Activated CD8-positive, alpha-beta memory T cell treated with anti-CD3 and anti-CD28 coated beads, Interleukin-2, amount 50 U/mL, for 48 hours (primary cell): ENCODE data around the gene RASSF8.

Experiments
- DNase-seq: peaks from one replicate; pipeline ENCODE4 v3.0.0-alpha.2; 2020

Gene RASSF8

GRCh38 chr12:26062566-26062965 lies 104.1 kb downstream of the RASSF8 start:
- no peak for DNase-seq

DNA sequence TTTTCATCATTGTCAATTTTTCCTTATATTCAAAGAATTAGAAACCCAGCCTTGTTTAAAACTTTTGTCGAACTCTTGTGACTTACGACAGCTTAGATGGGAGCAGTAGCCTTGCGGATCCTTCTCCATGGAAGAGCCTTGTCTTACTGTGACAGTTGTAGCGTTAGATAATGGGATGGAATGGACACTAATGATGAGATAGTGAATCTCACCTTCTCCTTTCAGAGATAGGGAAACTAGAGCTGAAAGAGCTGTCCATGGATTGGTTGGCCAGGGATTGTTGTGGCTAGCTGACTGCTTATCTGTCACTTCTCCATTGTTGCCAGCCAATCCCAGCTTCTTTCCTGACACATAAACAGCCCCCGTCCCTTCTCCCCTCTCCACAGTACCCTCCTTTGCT lies 107.0 kb downstream of the RASSF8 start:
- no peak for DNase-seq

DNA sequence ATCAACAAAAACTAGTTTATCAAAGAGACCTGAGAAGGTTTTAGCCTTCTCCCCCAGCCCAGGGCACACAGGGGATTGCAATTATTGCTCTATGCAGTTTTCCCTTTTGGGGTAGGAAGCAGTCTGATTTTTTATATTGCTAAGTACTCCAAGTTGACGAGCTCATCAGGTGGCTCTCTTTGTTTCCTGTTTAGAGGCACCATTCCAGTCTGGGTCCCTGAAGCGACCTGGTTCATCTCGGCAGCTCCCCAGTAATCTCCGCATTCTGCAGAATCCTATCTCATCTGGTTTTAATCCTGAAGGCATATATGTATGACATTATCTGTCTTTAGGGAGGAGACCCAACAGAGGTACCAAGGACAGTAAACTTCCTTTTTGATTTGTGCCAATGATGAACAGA lies 110.0 kb downstream of the RASSF8 start:
- DNase-seq, result no peak

DNA sequence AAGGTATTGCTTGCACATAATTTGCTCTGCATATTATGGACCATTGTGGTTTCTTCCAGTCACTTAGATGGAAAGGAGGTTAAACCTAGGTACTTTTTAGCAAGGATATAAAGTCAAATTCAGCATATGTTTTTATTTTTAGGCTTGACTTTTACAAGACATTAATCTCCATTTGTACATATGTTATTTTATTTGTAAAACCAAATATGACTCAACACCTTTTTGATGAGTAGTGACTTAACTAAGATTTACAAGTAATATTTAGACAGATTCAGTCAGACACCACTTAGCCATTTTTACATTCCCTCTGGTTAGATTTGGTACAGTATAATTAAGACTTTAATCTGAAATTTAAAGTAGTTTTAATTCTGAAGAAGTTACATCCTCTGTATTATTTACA lies 111.3 kb downstream of the RASSF8 start:
- no peak for DNase-seq

GRCh38 chr12:26077915-26078702 lies 119.6 kb downstream of the RASSF8 start:
- no peak for DNase-seq

DNA sequence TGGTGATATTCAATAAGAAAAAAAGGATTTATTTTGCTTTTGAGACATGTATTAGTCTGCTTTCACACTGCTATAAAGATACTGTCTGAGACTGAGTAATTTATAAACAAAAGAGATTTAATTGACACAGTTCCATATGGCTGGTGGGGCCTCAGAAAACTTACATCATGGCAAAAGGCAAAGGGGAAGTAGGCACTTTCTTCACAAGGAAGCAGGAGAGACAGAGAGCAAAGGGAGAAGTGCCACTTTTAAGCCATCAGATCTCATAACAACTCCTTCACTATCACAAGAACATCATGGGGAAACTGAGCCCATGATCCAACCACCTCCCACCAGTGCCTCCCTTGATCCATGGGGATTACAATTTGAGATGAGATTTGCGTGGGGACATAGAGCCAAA lies 122.4 kb downstream of the RASSF8 start:
- DNase-seq, result no peak

- no peak for DNase-seq
These were observed 128.5 kb downstream of the RASSF8 start for GRCh38 chr12:26086936-26087335.

- DNase-seq, result no peak
These were observed 130.5 kb downstream of the RASSF8 start for GRCh38 chr12:26088998-26089397.

GRCh38 chr12:26090836-26091510 lies 132.5 kb downstream of the RASSF8 start:
- DNase-seq, result no peak

- DNase-seq, result no peak
These were observed 133.3 kb downstream of the RASSF8 start for GRCh38 chr12:26091822-26092221.

- DNase-seq, result no peak
These were observed 134.0 kb downstream of the RASSF8 start for GRCh38 chr12:26092346-26093105.

DNA sequence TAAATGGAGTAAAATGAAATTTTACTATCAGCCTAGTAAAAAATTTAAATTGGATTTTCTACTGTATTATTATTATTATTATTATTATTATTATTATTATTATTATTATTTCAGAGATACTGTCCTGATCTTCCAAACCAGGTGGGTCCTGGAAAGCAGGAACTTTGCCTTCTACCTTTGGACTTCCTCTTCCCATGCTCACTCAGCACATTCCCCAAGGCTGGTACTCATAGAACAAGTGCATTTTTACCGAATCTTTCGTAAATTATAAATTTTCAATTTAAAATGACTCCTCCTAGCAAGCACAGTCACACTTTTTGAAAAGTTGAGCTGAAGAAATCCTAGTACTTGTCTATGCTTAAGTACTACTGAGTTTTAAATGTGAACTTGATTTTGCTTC lies 136.7 kb downstream of the RASSF8 start:
- no peak for DNase-seq

GRCh38 chr12:26096036-26096435 lies 137.6 kb downstream of the RASSF8 start:
- no peak for DNase-seq

- DNase-seq, result peak; percentile 61
These were observed 138.8 kb downstream of the RASSF8 start for GRCh38 chr12:26097046-26097878.

- no peak for DNase-seq
These were observed 142.3 kb downstream of the RASSF8 start for GRCh38 chr12:26100666-26101349.

- no peak for DNase-seq
These were observed 142.9 kb downstream of the RASSF8 start for GRCh38 chr12:26101350-26101734.

DNA sequence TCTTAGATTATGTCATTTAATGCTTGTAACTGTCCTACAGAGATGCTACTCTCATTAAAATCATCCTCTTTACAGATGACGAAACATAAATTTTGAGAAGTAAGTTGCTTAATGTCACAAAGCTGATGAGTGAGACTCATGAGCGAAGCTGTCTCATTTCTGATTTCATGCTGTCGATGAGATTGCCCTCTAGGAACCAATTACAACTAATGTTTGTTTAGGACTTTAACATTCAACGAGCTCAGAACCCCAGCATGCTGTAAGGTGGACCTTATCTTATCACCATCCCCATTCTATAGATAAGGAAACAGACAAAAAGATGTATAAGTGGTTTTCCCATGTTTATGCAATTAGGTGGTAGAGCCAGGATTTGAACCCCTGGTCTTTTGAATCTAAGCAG lies 143.3 kb downstream of the RASSF8 start:
- DNase-seq, result no peak

DNA sequence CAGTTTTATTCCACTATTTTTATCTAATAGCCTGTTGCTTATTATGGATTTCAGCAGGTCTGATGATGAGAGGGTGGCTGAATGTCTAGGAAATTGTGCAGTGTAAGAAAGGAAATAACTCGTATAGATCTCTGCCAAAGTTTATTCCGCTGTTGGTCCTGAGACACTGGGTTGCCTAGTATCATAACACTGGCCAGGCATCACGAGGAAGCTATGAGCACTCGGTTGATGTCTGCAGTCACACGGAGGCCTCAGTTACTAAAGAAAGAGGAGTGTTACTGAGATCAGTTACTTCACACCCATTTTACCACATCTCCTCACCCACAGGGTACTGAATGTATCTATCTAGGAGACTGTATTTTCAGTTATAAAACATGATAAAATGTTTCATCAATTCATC lies 144.5 kb downstream of the RASSF8 start:
- no peak for DNase-seq

DNA sequence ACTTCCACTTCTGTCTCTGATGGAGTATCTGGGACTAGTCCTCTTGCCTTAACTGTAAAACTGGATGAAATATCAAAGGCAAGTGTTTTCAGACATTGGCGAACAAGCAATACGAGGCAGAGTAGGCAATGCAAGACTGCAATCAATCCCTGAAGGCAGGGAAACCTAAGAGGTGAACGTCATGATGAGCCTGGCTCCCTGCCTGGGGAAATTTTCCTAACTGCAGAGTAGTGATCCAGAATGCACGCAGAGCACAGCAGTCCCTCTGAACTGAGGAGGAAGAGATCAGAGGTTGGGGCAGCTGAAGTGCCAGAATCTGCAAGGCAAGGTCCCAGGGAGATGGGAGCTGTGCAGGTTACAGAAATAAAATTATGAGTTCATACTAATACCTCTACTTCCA lies 147.9 kb downstream of the RASSF8 start:
- DNase-seq, result no peak

- no peak for DNase-seq
These were observed 150.4 kb downstream of the RASSF8 start for GRCh38 chr12:26108915-26109314.

- DNase-seq, result no peak
These were observed 150.9 kb downstream of the RASSF8 start for GRCh38 chr12:26109343-26109881.

GRCh38 chr12:26112232-26112631 lies 153.8 kb downstream of the RASSF8 start:
- DNase-seq, result no peak
